NB4 (cell line): ENCODE results near the gene GMCL1.

ENCODE experiments used
- DNase-seq: peaks from one replicate; pipeline ENCODE4 v3.0.0; 2010; ENCODE audit warnings: low read depth
- H3K4me3 ChIP-seq: one replicate; pipeline ENCODE4 v1.5.1; 2011; ENCODE audit warnings: mild to moderate bottlenecking, low read depth, low read length, moderate library complexity
- CTCF ChIP-seq: IDR thresholded peaks from one replicate; pipeline ENCODE4 v1.5.1; 2012; ENCODE audit warnings: low read depth, low read length
- MAX ChIP-seq: IDR thresholded peaks from 2 replicates; pipeline ENCODE4 v1.6.1; 2011; ENCODE audit warnings: low read depth, low read length
- MYC ChIP-seq: IDR thresholded peaks from 2 replicates; pipeline ENCODE4 v1.6.1; 2011; ENCODE audit warnings: low read depth, low read length
- POLR2A ChIP-seq: IDR thresholded peaks from 2 replicates; pipeline ENCODE4 v1.6.1; 2011; ENCODE audit warnings: mild to moderate bottlenecking; ENCODE audit not compliant: insufficient read length; ENCODE audit errors: extremely low read depth

GMCL1 gene

GRCh38 chr2:69786052-69786560 is 43.4 kb upstream of the GMCL1 start:
- H3K4me3 ChIP-seq: no peak overlapping the region
- no peak for DNase-seq
- TF ChIP-seq MYC (no peak), CTCF (no peak), MAX (no peak), POLR2A (no peak)

- TF ChIP-seq MAX (no peak), POLR2A (no peak), MYC (no peak), CTCF (no peak)
- no peak for DNase-seq
- no peak overlapping the region for H3K4me3 ChIP-seq
These were observed 40.2 kb upstream of the GMCL1 start for GRCh38 chr2:69789175-69789721.

- no peak overlapping the region for H3K4me3 ChIP-seq
- no peak for TF ChIP-seq POLR2A
- TF ChIP-seq MAX: no peak
- no peak for TF ChIP-seq CTCF
- DNase-seq: no peak
These were observed 39.5 kb upstream of the GMCL1 start for GRCh38 chr2:69789772-69790600.

GRCh38 chr2:69790601-69790959 is 38.9 kb upstream of the GMCL1 start:
- TF ChIP-seq MYC: no peak
- TF ChIP-seq MAX: no peak
- no peak overlapping the region for H3K4me3 ChIP-seq
- DNase-seq: no peak

- H3K4me3 ChIP-seq: no peak overlapping the region
- TF ChIP-seq MYC: no peak
- no peak for TF ChIP-seq MAX
- no peak for TF ChIP-seq CTCF
- TF ChIP-seq POLR2A: no peak
- peak; percentile 72 for DNase-seq
These were observed 38.4 kb upstream of the GMCL1 start for GRCh38 chr2:69791045-69791444.

- no peak overlapping the region for H3K4me3 ChIP-seq
- DNase-seq: no peak
- TF ChIP-seq MAX (no peak), POLR2A (no peak), MYC (no peak), CTCF (no peak)
These were observed 33.3 kb upstream of the GMCL1 start for GRCh38 chr2:69796174-69796573.
